AG09309 (cell line): Measurements from ENCODE around the gene POLR3B.
"Not testable (repeated sequence)": the region's sequence is repeated elsewhere in the genome, so short reads cannot be mapped to it uniquely, and the experiment has no call there.

ENCODE experiments used
- DNase-seq: peaks from one replicate; pipeline ENCODE4 v3.0.0-alpha.2; 2010; ENCODE audit warnings: low read depth
- H3K4me3 ChIP-seq: 2 replicates; pipeline ENCODE4 v1.5.1; 2011; ENCODE audit warnings: mild to moderate bottlenecking, low read depth, low read length, moderate library complexity; ENCODE audit not compliant: control insufficient read depth
- TF ChIP-seq, protein P1 (sequence below): IDR thresholded peaks from 2 replicates; pipeline ENCODE4 v1.5.1; 2011; ENCODE audit warnings: mild to moderate bottlenecking, low read depth, low read length, inconsistent platforms; ENCODE audit not compliant: insufficient read depth, control insufficient read depth; ENCODE audit errors: missing control alignments

The POLR3B gene

DNA sequence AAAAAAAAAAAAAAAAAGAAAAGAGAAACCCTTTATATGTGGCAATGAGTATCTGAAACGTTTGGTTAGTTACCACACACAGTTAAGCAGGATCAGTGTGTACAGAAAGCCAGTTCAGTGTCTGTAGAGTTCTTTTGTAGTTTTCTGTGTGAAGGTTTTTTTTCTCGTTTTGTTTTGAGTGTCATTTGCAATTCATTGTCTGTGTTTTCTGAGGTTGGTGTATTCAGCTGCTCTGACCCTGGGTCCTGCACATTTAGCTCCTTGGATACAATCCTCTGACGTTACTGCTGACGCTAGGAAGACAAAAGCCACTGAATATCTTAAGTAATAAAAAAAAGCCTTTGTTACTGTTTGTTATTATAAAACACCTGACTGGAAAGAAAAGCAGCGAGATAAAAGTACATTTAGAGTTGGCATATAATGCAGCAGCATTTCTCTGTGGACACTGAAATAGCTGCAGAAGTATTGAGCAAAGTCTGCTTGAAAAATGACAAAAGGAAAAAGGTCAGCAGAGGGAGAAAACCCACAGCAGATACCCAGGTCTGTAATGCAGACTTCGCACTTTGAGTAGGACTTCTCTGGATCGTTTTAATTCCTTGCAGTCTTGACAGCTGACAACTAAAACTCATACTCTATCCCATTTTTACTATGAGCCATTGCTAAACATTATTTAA, 89.0 kb downstream of the POLR3B start:
- TF ChIP-seq, protein P1, sequence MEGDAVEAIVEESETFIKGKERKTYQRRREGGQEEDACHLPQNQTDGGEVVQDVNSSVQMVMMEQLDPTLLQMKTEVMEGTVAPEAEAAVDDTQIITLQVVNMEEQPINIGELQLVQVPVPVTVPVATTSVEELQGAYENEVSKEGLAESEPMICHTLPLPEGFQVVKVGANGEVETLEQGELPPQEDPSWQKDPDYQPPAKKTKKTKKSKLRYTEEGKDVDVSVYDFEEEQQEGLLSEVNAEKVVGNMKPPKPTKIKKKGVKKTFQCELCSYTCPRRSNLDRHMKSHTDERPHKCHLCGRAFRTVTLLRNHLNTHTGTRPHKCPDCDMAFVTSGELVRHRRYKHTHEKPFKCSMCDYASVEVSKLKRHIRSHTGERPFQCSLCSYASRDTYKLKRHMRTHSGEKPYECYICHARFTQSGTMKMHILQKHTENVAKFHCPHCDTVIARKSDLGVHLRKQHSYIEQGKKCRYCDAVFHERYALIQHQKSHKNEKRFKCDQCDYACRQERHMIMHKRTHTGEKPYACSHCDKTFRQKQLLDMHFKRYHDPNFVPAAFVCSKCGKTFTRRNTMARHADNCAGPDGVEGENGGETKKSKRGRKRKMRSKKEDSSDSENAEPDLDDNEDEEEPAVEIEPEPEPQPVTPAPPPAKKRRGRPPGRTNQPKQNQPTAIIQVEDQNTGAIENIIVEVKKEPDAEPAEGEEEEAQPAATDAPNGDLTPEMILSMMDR, result no peak
- no peak for DNase-seq

DNA sequence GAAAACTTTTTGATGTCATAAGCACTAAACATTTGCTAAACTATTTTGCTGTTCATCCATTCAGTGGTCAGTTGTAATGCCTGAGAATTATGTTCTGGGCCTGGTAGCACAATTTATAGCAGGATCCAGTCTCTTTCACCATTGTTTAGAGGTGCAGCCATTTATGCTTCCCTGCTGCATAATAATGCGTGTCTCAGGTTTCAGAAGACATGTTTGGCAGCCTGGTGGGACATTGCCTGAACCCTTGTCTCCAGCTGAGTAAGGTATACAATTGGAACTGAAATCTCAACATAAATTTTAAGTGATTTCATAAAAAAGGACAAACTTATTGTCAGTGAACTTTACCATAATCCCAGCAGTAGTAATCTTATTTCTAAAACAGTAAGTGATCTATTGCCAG, 94.8 kb downstream of the POLR3B start:
- no peak for DNase-seq

More for the DNA sequence above, 89.0 kb downstream of the POLR3B start:
- no peak overlapping the region for H3K4me3 ChIP-seq

DNA sequence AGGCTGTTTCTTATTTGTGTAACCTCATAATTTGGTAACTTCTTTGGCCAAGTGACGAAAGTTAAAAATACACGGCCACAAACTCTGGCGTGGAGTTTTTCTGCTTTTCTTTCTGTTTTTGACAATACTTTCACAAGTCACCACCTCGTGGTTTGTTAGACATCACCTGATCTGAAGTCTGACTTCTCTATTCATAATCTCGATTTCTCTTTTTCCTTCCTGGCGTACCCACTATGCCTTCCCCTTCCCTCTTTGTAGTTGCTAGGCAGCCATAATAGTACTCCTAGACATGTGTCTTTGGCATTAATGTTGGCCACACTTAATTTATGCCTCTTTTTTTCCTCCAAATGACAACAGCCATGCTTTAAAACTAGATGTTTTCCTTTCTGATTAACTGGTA, 97.6 kb downstream of the POLR3B start:
- H3K4me3 ChIP-seq, result no peak overlapping the region
- no peak for DNase-seq
- TF ChIP-seq, protein P1, result no peak

More for the DNA sequence above, 94.8 kb downstream of the POLR3B start:
- H3K4me3 ChIP-seq, result no peak overlapping the region
- TF ChIP-seq, protein P1, result no peak

DNA sequence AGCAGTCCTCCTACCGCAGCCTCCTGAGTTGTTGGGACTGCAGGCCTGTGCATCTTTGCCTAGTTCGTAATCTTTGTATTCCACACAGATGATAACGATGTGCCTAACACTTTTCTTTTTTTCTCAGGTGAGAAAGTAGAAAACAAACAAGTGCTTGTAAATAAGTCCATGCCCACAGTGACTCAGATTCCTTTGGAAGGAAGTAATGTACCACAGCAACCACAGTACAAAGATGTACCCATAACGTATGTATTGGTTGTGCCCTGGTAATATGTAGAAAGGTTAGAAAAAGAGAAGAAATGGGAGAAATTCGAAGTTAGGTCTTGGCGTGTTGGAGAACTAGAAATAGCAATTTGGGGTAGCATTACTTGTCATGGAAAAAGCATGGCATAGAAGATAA, 101.6 kb downstream of the POLR3B start:
- TF ChIP-seq, protein P1, result no peak
- no peak overlapping the region for H3K4me3 ChIP-seq
- no peak for DNase-seq

DNA sequence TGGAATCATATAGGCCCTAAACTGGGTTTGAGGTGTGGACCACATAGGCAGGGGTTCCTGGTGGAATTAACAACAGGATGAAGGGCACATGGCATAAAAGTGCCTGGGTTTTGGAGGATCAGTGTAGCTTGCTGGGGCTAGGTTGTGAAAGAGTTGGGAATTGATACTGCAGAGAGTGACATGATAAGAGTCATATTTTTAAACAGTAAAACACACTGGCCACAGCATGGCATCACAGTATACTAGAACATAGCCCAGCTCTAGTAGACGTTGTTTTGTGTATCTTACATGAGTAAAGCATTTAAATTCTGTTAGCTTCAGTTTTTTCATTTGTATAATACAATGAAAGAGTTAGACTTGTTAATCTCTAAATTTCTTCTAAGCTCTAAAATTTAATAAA, 102.0 kb downstream of the POLR3B start:
- no peak for DNase-seq
- no peak overlapping the region for H3K4me3 ChIP-seq
- TF ChIP-seq, protein P1, result no peak

DNA sequence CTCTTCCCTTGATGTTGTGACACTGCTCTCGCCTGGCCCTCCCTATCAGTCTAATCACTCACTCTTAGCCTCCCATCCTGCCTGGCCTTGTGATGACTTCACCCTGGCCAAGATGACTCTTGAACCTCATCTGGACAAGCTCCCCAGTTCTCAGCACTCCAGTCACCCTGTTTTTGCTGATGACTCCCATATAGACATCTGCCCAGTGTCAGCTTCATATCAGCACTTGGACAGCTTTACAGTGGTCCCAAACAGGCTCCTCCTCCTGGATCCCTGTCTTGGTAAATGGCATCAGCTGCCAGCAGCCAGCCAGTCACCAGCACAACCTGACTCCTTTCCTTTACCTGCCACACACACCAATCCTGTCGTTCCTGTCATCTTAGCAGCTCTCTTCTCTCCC, 104.2 kb downstream of the POLR3B start:
- TF ChIP-seq, protein P1, result no peak
- no peak overlapping the region for H3K4me3 ChIP-seq
- DNase-seq, result no peak

DNA sequence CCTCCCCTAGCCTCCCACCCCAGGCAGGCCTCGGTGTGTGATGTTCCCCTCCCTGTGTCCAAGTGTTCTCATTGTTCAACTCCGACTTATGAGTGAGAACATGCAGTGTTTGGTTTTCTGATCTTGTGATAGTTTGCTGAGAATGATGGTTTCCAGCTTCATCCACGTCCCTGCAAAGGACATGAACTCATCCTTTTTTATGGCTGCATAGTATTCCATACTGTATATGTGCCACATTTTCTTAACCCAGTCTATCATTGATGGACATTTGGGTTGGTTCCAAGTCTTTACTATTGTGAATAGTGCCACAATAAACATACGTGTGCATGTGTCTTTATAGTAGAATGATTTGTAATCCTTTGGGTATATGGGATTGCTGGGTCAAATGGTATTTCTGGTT, 108.1 kb downstream of the POLR3B start:
- not testable (repeated sequence) for H3K4me3 ChIP-seq, DNase-seq

DNA sequence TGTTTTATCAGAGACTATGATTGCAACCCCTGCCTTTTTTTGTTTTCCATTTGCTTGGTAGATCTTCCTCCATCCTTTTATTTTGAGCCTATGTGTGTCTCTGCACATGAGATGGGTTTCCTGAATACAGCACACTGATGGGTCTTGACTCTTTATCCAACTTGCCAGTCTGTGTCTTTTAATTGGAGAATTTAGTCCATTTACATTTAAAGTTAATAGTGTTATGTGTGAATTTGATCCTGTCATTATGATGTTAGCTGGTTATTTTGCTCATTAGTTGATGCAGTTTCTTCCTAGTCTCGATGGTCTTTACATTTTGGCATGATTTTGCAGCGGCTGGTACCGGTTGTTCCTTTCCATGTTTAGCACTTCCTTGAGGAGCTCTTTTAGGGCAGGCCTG, 118.1 kb downstream of the POLR3B start:
- not testable (repeated sequence) for H3K4me3 ChIP-seq, DNase-seq

DNA sequence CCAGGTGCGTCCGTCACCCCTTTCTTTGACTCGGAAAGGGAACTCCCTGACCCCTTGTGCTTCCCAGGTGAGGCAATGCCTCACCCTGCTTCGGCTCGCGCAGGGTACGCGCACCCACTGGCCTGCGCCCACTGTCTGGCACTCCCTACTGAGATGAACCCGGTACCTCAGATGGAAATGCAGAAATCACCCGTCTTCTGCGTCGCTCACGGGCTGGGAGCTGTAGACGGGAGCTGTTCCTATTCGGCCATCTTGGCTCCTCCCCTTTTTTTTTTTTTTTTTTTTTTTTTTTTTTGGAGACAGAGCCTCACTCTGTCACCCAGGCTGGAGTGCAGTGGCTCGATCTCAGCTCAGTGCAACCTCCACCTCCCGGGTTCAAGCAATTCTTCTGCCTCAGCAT, 120.1 kb downstream of the POLR3B start:
- H3K4me3 ChIP-seq, DNase-seq: not testable (repeated sequence)
